Measurements from ENCODE around the gene LYPD1. TPM values are rescaled to one million over a fixed set of nuclear protein-coding genes. Genes with fewer than 3 reads are reported as not detected.

The LYPD1 gene
- total RNA-seq, 1 experiment from 2014 or later = 0.21 TPM

- intact Hi-C loops (cut with micrococcal nuclease; ENCODE audit: unreplicated experiment) = loop anchor here (5.0 to 10.0 kb wide), 2 partner anchors 118 to 1179 kb away; no protein-coding TSS in a partner anchor
- TF ChIP-seq SIN3A (IDR thresholded peaks at IDR 0.05; ENCODE audit: borderline replicate concordance, insufficient read depth, low read depth, low read length) = no peak
- no peak for TF ChIP-seq TCF7L2 (IDR thresholded peaks at IDR 0.05; ENCODE audit: low read depth, low read length)
- TF ChIP-seq, protein P1, sequence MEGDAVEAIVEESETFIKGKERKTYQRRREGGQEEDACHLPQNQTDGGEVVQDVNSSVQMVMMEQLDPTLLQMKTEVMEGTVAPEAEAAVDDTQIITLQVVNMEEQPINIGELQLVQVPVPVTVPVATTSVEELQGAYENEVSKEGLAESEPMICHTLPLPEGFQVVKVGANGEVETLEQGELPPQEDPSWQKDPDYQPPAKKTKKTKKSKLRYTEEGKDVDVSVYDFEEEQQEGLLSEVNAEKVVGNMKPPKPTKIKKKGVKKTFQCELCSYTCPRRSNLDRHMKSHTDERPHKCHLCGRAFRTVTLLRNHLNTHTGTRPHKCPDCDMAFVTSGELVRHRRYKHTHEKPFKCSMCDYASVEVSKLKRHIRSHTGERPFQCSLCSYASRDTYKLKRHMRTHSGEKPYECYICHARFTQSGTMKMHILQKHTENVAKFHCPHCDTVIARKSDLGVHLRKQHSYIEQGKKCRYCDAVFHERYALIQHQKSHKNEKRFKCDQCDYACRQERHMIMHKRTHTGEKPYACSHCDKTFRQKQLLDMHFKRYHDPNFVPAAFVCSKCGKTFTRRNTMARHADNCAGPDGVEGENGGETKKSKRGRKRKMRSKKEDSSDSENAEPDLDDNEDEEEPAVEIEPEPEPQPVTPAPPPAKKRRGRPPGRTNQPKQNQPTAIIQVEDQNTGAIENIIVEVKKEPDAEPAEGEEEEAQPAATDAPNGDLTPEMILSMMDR (IDR thresholded peaks at IDR 0.05) = no peak
- TF ChIP-seq POLR2AphosphoS5 (IDR thresholded peaks at IDR 0.05; ENCODE audit: low read depth, low read length) = no peak
- TF ChIP-seq REST (IDR thresholded peaks at IDR 0.05; ENCODE audit: insufficient read depth in 1 of 2, low read depth in 2 of 2, low read length in 1 of 2) = no peak
- no peaks in the 10 kb centered on the region for H3K9me3 ChIP-seq (ENCODE audit: control insufficient read depth, insufficient read depth, low read depth, low read length)
- ATAC-seq (no peak), DNase-seq (ENCODE audit: low read depth, low spot score) (no peak)
- H3K36me3 ChIP-seq (ENCODE audit: control insufficient read depth, insufficient read depth, low read length) = no peaks in the 10 kb centered on the region
- ChIA-PET POLR2A (no interaction called here), CTCF (no interaction called here)
- H3K4me1 ChIP-seq (ENCODE audit: control insufficient read depth, insufficient read depth, low read length) = peaks cover under 1% of the 10 kb centered on the region
- peaks cover 28% of the 10 kb centered on the region for H3K27me3 ChIP-seq (ENCODE audit: control insufficient read depth, insufficient read depth, low read length)
- no peak overlapping the region for H3K27ac ChIP-seq (ENCODE audit: low read length)
- BruUV-seq (replicated peaks) = no TSS peak
- in situ Hi-C loops (cut with HindIII; ENCODE audit: low pct_unique_long_range_greater_than_20kb, low sequenced_read_pairs) = no loop called here
- no peak overlapping the region for H3K4me3 ChIP-seq (ENCODE audit: low read depth in 2 of 2, low read length in 2 of 2)
Observed at GRCh38 chr2:132665401-132666140, 4.4 kb downstream of the LYPD1 start.

- ChIA-PET POLR2A (no interaction called here), CTCF (no interaction called here)
- DNase-seq (ENCODE audit: low read depth, low spot score) (no peak), ATAC-seq (no peak)
- TF ChIP-seq TCF7L2 (IDR thresholded peaks at IDR 0.05; ENCODE audit: low read depth, low read length) = no peak
- no peak for TF ChIP-seq REST (IDR thresholded peaks at IDR 0.05; ENCODE audit: insufficient read depth in 1 of 2, low read depth in 2 of 2, low read length in 1 of 2)
- TF ChIP-seq POLR2AphosphoS5 (IDR thresholded peaks at IDR 0.05; ENCODE audit: low read depth, low read length) = no peak
- TF ChIP-seq, protein P1 (IDR thresholded peaks at IDR 0.05) = no peak
- TF ChIP-seq SIN3A (IDR thresholded peaks at IDR 0.05; ENCODE audit: borderline replicate concordance, insufficient read depth, low read depth, low read length) = no peak
- intact Hi-C loops (cut with micrococcal nuclease; ENCODE audit: unreplicated experiment) (loop anchor here (10.0 kb wide), 1 partner anchor 1181 kb away; no protein-coding TSS in a partner anchor), in situ Hi-C loops (cut with HindIII; ENCODE audit: low pct_unique_long_range_greater_than_20kb, low sequenced_read_pairs) (no loop called here)
- Histone ChIP-seq H3K4me1 (ENCODE audit: control insufficient read depth, insufficient read depth, low read length) (no peaks in the 10 kb centered on the region), H3K4me3 (ENCODE audit: low read depth in 2 of 2, low read length in 2 of 2) (no peak overlapping the region), H3K36me3 (ENCODE audit: control insufficient read depth, insufficient read depth, low read length) (no peaks in the 10 kb centered on the region), H3K27me3 (ENCODE audit: control insufficient read depth, insufficient read depth, low read length) (peaks cover 28% of the 10 kb centered on the region), H3K27ac (ENCODE audit: low read length) (no peak overlapping the region), H3K9me3 (ENCODE audit: control insufficient read depth, insufficient read depth, low read depth, low read length) (no peaks in the 10 kb centered on the region)
- no TSS peak for BruUV-seq (replicated peaks)
Observed at GRCh38 chr2:132664096-132664495, 5.9 kb downstream of the LYPD1 start.

Data from Panc1 (cell line).